GM18526 (cell line): ENCODE data around the gene NPAS3.

Experiments used
- POLR2A ChIP-seq: IDR thresholded peaks from 3 replicates; pipeline ENCODE4 v1.6.1; 2011; ENCODE audit not compliant: insufficient read length; ENCODE audit errors: extremely low read depth

Gene NPAS3

DNA sequence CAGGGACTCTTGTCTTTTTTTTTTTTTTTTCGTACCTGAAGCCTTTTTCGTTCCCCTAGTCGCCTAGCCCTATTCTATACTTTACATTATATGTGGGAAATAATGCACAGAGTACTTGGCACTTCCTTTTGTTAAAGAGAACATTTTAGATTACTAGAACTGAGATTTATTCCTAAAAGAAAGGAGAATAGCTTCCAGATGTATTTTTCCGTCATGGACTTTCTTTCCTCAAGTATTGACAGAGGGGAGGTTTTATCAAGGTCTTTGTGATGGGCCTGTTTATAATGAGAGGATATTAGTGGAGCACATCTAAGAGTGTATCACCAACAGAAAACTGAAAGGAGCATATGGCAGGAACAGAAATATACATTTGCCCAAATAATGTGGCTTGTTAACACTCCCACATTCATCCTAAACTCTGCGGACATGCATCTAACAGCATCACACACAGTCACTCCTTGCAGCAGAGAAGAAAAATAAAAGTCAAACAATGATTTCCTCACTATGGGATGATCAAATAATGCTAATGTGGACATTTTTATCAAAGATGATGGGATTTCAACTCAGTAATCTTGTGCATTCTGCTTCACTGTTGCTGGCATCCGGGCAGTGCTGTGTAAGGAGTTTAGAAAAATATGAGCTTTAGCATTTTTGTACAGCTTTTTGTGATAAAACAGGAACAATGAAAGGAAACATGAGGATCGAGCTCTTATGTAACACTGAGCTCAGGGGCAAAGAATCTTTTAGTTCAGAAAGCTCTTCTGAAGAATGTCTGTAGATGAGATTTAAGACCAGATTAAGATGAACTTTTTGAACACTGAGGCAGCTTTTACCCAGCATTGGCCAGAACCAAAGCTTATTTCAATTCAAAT lies 829.1 kb downstream of the NPAS3 start:
- TF ChIP-seq POLR2A, result no peak

DNA sequence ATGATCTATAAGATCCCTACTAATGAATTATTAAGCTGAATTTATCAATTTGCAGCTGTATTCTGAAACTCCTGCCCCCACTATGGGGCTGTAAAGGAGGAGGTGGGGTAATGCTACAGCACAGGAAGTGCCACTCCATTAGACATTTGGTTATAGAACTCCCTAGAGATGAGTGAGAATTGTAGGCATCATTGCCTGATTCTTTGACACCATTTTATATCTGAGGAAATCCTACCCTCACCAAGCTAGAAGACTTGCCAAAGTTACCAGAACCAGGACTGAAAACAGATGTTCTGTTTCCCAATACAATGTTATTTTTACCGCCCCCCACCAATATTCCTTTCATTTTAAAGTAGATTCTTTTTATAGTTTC lies 829.8 kb downstream of the NPAS3 start:
- TF ChIP-seq POLR2A, result no peak

DNA sequence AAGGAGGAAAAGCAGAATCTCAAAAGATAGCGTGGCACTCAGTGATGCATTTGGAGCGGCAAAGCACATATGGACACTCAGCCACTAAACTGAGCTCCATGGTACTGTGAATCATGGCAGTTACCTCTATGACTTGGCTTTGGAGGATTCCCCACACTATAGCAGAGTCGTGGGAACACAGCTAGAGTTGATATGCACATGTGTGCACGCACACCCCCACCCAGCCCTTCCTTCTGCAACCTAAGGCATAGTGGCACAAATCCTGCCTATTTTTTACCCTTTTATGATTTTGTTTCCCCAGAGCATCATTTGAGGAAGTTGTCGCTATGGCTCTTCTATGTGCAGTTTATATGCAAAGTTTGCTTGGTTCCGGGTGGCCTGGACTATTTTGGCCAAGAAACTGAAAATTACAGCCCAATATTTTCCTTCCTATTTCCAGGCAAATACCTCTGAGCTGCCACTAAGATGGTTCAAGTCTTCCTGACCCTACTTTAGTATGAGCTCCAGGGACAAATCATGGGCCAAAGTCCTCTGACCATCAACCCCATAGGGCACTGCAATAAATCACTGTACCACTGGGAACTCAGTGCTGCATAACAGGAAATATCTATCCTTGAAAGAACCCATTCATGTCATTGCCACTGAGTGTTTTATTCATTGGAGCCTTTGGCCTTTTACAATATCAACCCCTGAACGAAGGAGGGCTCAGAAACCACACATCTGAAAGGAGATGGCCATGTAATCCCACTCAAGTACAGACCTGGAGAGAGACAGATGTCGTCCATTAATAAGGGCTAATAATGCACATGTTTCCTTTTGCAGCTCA lies 834.7 kb downstream of the NPAS3 start:
- no peak for TF ChIP-seq POLR2A

DNA sequence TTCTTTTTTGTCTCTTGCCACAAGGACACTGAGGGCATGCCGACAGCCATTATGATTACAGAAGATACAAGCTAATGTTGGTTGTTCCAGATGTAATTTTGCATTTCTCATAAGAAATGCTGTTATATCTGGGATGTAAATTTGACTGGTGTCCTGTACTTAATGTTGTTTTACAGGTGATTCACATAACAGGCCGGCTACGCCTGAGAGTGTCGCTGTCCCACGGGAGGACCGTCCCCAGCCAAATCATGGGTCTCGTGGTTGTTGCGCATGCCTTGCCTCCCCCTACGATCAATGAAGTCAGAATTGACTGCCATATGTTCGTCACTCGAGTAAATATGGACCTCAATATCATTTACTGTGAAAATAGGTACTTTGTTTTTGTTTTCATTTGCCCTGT lies 835.5 kb downstream of the NPAS3 start:
- no peak for TF ChIP-seq POLR2A

DNA sequence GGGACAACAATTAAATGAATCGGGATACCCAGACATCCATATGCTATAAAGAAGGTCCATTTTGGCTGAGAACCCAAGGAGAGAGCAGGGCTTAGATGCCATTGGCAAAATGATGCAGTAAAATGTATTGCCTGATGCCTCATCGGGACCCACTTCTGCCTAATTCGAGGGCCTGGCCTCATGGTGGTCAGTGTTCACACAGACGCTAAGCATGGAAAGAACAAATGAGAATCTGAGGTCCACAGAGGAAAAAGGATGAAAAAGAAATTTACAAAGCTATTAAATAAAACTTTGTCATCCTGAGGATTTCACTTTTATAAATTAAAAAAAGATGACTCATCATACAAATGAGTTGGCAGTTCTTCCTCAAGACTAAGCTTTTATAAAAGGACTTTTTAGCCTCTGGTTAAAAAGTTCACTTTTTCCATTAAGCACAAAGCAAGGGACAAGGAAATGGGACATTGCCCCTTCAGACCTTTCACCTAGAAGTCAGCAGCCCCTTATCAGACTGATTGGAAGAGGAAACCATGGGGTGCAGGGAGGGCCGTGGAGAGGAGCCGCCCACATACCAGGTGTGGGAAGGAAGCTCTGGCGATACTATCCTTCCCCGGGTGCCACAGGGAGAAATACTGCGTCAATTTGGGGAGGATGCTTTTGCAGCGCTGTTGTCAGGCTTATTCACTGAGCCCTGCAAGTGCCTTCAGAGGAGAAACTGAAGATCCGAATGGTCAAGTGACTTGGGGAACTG lies 836.2 kb downstream of the NPAS3 start:
- TF ChIP-seq POLR2A, result no peak

DNA sequence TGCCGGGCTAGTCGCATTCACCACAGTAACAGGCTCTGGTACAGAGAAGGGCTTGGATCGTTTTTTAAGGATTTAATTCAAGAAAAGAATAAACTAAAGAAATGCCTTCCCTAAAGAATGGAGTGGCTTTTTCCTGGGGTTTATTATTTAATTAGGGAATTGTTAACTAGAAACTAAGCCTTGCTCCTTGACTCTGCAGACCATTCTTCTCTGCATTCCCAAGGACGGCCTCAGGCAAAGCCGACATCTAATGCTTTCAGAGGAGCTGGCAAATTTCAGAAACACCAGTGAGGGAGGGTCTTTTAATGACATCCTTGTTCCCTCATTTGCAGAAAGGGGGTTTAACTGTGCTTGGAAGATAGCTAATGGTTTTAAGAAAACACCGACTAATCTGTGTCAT lies 838.2 kb downstream of the NPAS3 start:
- no peak for TF ChIP-seq POLR2A

DNA sequence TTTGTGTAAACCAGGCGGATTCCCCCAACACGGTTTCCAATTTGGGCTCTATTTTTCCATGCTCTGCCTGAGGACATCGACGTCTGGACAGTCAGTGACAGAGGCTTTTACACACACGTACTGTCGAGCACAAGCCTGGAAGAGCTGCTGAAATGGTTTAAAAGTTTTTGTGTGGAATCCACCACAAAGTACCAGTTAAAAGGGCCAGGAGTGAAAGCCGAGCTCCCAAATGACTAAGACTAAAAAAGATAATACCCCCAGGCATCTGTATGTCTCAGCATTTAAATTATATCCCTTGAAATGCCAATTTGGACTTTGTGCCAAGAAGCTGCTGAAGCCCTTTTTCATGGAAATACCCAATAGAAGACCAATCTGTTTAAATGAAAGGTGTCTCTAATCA lies 839.0 kb downstream of the NPAS3 start:
- no peak for TF ChIP-seq POLR2A

DNA sequence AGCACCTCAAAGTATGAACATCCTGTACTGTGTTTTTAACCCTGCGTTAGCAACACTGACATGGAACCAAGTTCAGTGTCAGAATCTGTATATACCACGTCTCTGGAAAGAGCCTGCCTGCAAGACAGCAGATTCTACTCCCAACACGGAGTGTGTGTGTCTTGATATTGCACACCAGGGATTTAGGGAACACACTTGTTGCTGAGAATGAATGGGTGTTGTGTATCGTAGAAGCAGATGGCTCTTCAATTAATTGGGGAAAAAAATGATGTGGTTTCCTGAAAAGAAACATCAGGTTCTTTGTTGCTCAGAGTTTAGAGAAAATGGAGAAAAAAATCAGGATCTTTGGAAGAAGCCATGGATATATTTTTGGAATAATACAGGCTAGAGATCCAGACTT lies 841.4 kb downstream of the NPAS3 start:
- no peak for TF ChIP-seq POLR2A

DNA sequence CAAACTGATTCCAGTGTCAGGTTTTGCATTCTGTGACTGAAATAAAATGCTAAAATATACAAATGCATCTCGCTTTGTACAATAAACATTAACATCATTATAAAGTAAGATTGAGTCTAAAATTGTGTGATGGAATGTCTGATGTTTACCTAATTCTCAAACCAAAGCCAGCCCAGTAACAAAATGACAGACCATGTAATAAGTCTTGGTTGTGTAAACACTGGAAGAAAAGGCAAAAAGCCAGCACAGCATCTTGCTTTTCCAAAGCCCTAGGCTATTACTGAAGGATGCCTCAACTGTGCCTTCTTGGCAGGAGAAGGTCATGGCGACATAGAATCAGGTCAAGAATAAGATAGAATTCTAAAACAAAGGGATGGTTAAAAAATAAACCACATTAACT lies 842.6 kb downstream of the NPAS3 start:
- TF ChIP-seq POLR2A, result no peak

DNA sequence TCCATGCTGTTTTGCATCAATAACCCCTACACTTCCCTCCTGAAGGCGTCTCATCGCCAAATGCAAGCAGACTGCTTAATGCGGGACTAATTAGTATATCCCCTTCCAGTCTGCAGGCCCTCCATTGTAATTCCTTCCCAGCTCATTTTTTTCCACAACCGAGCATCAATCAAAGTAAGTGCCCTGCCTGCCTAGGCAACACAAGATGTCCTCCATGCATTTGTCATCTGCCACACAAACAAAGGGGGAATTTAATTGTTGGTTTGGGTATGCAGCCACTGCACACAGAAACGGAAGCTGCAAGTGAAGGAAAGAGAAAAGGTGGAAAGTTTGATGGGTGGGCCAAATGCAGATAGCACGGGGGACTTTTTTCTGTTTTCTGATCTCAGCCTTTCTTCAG lies 844.2 kb downstream of the NPAS3 start:
- no peak for TF ChIP-seq POLR2A

DNA sequence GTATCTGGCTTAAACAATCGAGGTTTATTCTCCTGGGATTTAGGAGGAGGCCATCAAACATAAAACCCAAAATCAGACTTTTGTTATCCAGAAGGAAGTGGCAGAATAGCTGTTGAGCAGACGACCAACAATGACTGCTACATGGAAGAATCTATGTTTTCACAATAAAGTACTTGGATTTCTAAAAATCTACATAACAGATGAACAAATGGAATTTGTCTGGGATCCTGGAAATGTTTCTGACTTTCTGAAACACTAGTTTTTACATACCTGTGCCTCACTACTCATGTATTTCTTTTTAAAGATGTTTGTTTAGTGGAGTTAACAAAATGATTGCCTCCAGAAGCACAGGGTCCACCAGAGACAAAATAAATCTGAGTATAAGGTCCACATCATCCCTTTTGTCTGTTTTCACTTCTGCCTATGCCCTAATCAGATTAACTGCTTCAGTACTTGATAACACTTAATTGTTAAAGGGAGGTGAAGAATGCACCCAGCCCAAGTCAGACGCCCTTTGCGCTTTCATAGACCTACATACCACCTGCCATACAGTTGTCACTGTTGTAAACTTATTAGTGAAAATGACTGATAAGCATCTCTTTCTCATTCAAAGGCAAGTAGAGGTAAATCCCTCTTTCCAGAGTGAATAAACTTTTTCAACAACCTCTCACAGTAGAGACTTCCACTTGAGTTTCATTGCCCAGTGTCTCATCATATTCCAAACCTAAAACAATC lies 847.6 kb downstream of the NPAS3 start:
- no peak for TF ChIP-seq POLR2A

DNA sequence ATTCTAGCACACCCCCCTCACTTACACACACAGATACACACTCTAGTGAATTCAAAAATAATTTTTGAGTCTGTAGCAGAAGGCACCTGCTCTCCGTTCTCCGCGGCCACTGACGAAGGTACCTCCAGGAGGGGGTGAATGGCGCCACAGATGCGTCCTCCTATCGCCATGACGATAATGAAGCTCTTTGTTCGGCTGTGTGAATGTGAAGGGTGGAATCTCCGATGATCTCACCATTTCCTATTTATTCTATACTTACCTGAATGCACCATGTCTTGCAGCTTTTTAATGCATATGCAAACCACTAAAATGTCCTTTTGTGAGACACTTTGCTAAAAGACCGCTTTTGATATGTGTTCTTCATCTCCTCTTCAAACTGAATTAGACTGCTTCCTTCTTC lies 849.5 kb downstream of the NPAS3 start:
- no peak for TF ChIP-seq POLR2A

DNA sequence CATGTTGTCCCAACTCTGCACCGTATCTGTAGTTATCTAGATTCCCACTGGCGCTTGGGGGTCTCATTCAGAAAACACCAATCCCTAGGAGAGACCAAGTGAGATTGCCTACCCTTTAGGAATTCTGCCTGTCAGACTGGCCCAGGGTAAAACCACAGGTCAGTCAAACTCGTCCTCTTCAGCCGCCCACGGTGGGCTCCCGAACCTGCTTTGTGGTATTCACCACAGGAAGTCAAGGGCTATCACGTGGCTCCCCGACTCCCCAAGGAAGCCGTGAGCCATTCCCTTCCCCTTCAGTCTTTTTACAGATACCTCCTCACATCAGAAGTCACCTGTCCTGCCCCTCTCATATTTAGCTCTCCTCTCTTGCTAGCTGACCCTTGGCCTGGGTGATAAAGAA lies 852.3 kb downstream of the NPAS3 start:
- no peak for TF ChIP-seq POLR2A

DNA sequence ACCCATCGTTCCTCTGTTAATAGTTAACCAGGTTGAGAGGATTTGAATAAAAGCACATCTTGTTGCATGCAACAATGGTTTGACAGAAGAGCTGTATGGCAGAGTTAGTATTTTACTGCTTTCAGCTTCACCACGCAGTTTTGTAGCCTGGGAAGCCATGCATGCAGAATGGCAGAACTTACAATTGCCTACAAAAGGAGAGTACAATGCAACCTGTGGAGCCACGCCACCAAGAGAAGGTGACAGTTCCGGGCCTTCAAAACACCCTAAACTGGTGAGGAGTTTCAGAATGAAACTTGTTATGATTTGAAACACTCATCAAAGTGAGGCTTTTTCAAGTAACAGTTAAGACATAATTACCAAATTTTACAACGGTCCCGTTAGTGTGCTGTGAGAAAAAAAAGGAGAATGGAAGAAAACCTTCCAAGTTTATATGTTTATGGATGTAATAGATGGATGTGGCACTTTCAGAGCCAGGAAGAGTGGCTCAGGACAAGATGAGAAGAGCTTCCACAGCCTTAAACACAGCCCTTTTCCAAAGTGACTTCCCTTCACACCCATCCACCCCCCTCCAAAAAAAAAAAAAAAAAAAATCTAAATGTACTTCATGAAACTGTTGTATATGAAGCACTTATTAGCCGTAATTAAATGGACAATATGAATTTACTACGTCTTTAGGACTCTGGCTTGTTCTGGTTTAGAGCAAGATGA lies 853.5 kb downstream of the NPAS3 start:
- TF ChIP-seq POLR2A, result no peak
